GDM1 (cell line): ENCODE results near the gene PABPC5.

Experiments used
- DNase-seq: peaks from one replicate; lab custom pipeline; 2025; lab: John Stamatoyannopoulos, UW

PABPC5 gene

GRCh38 chrX:91434351-91435168 is at the start of gene PABPC5:
TSS of gene PABPC5 (plus strand) at chrX:91434839. CDS start at chrX:91435578, 739 bp downstream.
- DNase-seq: no peak

GRCh38 chrX:91389026-91389425 is 45.6 kb upstream of the PABPC5 start:
- DNase-seq: no peak

DNA sequence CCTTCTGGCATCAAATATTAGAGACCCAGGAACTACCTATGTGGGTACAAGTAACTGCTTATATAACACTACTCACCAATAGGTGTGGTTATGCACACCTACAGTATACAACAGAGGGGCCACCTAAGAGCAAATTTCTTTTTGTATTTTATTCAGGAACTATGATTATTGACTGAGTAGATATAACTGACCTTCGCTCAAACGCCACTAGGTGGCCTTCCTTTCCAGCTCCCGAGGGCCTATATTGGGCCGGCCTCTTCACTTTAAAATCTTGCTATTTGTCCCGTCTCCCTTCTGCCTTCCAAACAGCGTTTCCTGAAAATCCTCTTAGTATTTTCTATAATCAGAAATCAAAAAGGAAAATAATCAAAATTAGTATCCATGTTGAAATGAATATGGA is 19.9 kb upstream of the PABPC5 start:
- no peak for DNase-seq

DNA sequence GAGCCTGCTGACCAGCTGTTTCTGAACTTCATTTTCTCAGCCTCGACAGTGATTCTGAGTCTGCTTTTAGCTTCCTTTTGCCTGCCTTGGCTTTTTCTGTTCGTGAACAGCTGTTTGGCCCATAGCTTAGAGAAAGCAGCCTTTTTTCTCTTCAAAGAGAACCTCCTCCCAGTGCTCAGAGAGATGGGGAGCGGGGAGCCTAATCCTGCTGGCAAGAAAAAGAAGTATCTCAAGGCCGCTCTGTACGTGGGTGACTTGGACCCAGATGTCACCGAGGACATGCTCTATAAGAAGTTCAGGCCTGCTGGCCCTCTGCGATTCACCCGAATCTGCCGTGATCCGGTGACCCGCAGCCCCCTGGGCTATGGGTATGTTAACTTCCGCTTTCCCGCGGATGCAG is 756 bp downstream of the PABPC5 start:
- DNase-seq: no peak
